Activated CD4-positive, alpha-beta T cell treated with anti-CD3 and anti-CD28 coated beads, Interleukin-2, amount 50 U/mL, for 16 hours (primary cell): ENCODE results near the gene OXER1.

Experiments
- DNase-seq: peaks from one replicate; pipeline ENCODE4 v3.0.0-alpha.2; 2020

The OXER1 gene, protein sequence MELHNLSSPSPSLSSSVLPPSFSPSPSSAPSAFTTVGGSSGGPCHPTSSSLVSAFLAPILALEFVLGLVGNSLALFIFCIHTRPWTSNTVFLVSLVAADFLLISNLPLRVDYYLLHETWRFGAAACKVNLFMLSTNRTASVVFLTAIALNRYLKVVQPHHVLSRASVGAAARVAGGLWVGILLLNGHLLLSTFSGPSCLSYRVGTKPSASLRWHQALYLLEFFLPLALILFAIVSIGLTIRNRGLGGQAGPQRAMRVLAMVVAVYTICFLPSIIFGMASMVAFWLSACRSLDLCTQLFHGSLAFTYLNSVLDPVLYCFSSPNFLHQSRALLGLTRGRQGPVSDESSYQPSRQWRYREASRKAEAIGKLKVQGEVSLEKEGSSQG

DNA sequence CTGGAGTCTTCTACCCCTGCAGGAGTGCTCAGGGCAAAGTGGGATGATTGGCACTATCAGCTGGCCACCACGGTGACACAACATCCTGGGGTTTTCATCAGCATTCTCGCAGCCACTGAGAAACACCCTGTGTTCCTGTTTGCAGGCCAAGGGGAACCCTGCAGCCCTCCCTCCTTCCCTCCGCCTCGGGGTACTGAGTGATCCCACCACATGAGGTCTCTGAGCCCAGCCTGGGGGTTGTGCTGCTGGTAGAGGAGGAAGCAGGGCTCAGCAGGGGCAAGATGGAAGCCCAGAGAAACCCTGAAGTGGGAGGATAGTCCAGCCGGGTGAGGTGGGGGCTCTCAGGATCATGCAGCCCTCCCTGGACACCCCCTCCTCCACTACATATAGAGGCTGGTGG, at the start of gene OXER1:
Gene OXER1, minus strand, starts transcription at position 40 of the 400 bp plus-strand sequence. CDS start 73 bp downstream, outside the sequence.
- no peak for DNase-seq

DNA sequence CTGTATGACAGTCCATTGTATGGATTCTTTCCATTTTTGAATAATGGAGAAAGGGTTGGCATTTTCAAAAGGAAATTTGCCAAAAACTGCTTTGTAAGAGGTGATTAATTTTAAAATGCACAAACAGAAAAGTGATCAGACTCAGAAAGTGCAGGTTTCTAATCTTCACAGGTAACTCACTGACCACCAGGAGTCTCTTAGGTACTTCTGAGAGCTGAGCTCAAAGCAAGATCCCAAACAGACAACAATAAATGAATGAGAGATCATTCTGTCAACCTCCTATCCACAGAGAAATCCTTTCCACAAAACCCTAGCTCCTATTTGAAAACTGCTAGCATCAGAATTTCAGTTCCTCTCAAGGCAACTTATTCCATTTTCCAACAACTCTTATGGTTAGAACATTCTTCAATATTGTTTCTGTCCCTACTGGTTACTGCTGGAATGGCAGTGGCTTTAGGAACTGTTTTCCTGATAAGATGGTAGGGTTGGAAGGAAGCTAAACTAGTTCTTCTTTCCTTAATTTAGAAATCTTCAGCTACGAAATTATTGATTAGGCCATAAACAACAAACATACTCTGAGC, 49.1 kb upstream of the OXER1 start:
- DNase-seq = no peak

DNA sequence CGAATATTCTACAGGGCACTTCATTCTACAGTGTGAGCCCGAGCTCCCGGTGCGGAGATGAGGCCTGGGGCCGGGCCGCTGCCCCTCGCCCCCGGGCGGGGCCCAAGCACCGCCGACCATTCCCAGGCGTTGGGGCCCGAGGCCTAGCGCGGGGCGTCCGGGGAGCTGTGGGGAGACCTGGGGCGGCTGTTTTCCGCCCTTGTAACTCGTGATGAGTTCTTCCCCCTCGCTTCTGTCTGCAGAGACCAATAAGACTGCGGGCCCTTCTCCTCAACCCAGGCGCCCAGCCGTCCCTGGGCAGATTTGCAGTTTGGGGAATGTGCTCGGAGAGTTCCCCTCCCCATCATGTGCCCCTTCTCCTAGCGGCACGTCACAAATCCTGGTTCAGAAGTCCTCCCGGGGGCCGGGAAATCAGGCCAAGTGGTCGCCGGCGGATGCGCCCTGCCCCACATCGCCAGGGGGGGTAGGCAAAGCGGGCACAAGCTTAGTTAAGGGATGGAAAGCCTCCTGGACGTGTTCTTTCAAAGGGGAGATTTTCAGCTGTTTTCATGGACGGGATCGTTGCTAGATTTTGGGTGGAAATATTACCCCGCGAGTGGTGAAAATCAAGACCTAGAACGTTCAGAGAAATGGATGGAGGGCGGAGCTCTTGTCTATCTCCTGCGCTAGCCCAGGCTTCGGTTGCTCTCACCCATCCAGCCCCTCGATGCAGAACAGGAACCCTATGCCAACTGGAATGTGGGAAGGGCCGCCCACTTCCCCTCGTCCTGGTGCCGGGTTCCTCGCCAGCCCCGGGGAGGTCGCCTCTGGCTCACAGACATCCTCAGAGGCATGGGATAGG, 47.3 kb upstream of the OXER1 start:
- DNase-seq = peak; percentile 37

DNA sequence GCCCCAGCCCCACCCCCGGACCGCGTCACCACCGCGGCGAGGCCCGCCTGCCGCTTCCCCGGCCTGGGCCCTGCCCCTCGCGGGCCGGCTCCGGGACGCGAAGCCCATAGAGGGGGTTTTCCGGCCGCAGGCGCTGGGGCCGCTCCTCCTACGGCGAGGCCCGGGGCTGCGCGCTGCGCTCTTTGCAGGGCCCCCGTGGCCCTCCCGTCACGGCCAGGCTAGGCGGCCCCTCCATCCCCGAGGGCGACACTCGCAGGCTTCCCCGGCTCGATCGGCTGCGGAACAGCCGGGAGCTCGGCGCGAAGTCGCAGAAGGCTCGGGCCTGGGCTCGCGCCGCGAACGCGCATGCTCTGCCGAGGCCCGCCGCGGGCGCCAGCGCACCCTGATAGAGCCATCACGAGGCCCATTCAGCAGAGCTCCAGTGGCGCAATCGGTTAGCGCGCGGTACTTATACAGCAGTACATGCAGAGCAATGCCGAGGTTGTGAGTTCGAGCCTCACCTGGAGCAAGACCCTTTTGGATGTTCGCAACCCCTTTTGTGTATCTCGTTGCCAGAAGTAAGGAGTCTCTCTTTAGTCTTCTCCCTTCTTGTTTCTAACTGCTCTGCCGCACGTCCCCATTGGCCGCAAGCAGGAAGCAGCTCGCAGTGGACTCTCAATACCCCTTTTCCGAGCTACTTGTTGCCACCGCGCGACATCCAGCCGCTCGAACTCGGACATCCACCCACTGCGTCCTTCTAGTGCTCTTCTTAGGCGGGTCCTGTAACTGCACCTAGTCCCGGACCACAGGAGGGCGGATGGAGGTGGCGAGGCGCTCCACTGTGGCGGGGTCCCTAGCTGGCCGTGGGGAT, 46.4 kb upstream of the OXER1 start:
- peak; percentile 94 for DNase-seq

DNA sequence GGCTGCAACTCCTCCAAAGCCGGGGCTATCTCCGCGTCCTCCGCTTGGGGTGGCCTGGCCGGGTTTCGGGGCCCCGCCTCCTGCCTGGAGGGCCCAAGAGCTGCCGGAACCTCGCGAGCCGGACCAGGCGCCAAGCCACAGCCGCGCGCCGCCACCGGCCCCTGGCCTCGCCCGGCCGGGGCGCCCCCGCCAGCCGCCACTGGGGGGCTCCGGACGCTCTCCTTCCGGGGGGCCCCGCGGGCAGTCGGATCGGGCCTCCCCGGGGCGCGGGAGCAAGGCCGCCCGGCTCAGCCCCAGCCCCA, 45.8 kb upstream of the OXER1 start:
- DNase-seq = peak; percentile 72

DNA sequence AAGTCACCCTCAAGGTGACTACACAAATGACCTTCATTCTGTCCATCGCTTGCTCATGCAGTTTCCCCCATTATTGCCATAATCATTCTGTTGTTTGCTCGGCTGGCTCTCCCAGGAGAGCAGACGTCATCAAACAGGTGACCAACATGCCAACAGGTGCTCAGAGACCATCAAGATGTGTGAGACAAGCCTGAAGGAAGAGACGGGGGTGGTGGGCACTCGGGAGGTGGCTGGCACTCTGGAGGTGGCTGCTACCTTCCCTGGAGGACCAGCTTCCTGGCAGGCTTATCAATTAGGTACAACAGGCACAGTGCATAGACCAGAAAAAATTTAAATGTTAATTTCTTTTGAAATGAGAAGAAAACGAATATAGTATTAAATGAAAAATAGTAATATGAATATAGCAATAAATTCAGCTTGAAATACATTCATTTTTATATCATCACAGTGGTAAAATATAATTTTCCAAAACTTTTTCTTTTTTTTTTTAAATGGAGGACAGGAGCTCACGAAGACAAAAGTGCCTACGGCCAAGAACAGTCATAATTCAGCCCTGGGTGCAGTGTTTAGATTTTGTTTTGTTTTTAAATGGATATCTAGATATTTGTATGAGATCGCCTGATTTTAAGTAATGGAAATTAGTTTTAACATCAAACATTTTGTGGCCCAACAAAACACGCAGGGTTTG, 45.3 kb upstream of the OXER1 start:
- no peak for DNase-seq

DNA sequence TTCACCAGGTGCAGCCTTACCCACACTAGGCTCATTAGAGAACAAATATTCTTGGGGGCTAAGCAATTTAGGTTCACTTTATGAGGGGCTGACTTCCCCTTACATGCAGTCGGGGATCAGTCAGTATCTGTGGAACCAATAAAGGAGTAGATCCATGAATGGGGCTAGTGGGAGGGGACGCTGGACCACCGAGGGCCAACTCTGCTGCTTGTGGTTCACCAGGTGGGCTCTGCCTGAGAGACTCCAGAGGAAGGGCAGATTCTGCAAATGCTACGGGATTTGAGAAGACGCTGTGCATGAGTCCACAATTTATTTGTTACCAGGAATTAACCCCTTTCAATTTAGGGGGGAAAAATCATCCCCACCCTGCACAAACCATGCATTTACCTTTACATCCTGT, 44.4 kb upstream of the OXER1 start:
- no peak for DNase-seq

DNA sequence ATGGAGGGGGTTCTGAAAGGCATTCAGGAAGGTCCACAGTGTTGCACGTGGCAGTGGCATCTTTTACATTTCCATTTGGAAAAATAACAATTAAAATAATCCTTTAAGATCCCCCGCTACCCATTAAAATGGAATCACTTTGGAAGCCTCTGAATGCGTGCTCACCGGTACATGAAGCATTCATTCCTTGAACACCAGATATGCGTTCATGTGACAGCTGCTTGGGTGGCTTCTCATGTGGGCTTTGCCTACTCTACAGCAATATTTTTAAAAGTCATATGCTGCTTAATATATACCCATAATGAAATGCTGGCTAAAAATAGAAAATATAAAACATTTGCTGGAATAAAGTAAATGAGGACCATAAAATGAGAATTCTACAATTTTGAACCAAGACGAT, 42.9 kb upstream of the OXER1 start:
- no peak for DNase-seq

DNA sequence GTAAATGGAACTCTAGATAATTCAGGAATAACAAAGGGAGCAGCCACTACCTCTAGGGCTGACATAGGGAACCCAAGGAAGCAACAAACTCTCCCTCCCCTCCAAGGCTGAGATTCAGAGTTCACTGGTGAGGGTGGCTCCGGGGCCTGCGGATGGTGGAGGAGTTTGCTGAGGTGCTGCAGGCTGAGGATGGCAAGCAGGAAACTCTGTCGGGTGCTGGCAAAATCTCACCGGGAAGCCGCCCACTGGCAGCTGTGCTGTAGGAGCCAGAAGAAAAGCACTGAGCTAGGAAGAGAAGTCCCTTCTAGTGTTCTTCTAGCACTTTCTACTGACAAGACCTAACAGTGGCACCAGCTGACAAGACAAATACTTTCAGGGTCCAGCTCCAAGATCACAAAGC, 41.0 kb upstream of the OXER1 start:
- no peak for DNase-seq

DNA sequence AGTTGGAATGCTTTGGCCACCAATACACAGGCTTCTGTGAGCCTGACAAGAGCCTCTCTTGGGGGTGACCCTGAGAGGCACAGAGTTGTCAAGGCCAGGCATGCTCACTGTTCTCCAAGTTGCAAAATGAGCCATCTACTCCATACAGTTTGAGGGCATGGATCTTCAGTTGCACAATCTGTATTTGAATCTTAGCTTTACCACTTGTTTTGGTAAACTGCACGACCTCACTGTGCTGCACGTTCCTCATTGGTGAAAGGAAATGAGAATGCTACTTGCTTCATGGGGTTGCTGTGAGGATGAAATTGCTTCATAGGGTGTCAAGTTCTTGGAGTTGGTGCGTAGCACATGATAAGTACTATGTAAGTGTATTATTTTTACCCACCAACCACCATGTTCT, 40.4 kb upstream of the OXER1 start:
- DNase-seq = no peak

DNA sequence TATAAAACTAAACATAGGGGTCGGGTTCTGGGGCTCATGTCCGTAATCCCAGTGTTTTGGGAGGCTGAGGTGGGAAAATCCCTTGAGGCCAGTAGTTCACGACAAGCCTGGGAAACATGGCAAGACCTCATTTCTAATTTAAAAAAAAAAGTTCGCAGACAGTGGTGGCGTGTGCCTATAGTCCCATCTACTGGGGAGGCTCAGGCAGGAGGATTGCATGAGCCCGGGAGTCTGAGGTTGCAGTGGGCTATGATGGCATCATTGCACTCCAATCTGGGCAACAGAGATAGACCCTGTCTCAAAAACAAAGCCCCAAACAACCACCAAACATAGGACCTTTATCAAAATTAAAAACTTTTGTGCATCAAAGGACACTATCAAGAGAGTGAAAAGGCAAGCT, 38.2 kb upstream of the OXER1 start:
- no peak for DNase-seq

DNA sequence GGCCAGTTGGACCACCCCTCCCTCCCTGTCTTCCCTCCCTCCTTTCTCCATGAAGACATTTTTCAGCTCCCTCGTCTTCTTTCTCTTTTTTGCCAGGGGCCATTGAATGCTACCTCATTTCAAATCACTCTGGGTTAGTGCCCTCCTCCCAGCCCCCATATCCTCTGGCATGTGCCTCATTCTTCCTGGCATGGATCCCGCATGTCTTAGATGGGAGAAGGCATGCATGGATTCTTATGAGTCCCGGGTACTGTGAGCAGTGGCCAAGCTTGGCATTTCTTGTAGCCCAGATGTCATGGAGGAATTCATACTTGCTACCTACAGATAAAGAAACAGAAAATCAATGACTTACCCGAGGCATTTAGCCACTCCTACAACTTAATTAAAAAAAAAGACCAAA, 37.4 kb upstream of the OXER1 start:
- DNase-seq = no peak

DNA sequence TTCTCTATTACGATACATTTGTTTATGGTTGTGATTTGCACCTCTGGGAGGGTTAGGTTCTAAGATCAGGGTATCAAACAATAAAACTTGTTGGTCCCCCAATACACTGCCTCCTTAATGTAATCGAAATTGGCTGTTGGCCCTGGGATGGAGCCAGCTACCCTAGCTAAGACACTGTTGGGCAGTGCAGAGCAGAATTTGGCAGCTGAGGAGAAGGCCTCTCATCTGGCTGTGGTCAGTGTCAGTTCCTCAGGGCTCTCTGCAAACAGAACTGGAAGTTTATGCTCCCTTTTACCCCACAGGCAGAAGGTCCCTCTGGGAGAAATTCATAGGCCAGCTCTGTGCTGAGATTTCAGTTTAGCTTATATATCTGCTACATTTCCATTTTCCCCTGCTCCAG, 37.0 kb upstream of the OXER1 start:
- no peak for DNase-seq

DNA sequence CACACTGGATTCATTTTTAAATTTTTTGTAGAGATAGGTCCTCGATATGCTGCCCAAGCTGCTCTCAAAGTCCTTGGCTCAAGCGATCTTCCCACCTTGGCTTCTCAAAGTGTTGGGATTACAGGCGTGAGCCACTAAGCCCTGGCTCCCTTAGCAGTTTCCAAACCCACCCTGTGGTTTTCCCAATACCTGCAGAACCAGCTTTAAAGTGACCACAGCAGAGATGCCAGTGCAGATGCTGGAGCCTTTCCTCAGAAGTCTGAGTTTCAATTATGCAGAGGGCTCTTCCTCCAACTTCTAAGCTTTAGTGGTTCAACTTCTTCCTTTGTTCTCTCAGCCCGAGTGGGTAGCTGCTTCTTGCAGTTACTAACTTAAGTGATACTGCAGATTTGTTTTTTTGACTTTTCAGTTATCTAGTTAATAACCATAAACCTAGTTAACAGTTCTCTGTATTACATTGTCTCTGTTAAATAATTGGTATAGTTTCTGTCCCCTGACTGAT, 36.6 kb upstream of the OXER1 start:
- DNase-seq = no peak

DNA sequence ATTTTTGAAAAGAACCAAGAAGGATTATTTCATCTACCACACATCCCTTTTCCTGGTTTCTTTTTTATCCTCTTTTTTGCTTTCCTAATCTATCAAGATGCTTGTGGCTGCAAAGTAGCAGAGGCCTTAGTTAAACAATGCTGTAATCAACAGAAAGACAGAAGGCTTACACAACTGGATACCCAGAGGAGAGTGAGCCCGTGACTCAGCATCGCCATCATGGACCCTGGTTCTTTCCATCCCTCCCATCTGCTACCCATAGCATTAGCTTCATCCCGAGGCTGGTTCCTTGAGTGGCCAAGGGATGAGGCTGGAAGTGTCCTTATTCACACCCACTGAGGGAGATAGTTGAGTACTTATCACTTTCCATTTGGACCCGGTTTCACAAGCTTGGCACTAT, 35.9 kb upstream of the OXER1 start:
- no peak for DNase-seq

DNA sequence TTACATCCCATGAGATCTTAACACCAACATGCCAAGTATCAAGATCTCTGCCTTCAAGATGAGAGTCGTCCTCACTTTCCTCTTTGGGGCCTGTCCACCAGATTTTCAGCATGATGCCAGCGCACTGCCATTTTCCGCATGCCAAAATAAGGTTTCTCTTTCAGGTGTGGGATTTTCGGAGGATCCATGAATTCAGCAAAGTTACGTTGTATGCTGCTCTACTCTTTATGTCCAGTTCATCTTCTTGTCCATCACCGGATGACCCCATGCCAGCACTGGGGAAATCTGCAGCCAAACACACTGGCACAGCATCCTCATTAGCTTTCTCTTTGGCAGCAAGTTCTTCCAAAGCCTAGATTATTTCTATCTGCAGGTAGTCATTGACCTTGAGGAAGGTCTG, 33.3 kb upstream of the OXER1 start:
- DNase-seq = no peak

DNA sequence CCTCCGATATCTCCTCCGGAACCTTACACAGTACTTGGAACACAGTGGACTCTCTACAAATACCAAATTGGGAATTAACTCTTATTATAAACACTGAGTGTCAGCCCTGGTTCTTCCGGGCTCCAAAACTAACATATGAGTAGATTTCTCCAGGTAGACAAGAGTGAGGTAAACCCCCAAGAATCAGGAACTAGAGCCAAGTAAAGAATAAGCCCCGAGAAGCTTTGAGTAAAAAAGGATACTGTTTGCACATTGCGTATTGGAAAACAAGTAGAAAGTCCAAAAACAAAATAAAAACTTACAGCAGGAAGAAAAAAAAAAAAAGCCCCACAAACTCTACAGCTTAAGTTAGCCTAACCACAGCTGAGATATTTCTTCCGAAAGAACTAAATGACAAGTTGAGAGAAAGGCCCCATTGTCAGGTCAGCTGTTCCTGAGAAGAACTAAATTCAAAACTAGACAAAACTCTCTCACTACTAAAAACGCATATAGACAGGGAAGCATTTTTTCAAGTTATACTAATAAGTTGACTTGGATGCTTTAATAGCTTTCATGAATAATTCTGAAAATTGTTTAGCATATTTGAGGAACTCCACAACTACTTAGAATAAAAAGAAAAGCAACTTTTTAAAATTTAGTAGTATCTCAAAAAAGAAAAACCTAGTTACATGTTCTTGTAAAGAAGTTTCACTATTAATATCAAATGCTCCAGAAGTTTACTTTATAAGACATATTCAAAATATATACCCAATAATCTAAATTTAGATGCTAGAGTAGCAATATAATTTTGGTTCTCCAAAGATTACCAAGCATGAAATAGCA, 32.7 kb upstream of the OXER1 start:
- peak; percentile 75 for DNase-seq

DNA sequence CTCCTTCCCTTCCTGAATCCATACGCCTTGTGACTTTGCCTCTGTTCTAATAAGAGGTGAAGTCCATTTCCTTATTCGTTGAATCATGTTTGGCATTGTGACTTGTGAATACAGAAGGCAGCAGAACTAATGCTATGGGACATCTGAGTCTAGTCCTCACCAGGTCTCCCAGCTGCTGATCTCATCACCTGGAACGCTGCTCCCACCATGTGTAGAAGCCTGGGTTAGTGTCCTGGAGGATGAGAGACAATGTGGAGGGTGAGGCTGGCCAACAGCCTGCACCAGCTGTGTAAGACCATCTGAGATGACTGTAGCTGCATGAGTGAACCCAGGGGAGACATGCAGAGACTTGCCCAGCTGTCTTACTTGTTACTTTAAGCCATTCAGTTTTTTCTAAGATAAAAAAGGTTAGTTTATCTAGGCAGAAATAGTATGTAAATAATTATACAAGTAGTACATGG, 31.9 kb upstream of the OXER1 start:
- DNase-seq = no peak

DNA sequence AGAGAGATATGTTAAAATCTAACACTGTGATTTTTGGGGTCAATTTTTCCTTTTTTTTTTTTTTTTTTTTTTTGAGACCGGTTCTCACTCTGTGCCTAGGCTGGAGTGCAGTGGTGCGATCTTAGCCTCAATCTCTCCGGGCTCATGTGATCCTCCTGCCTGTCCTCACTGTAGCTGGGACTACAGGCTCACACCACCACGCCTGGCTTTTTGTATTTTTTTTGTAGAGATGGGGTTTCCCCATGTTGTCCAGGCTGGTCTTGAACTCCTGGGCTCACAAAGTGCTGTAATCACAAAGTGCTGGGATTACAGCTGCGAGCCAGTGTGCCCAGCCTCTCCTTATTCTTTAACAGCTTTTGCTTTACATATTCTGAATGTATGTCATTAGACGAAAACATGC, 31.3 kb upstream of the OXER1 start:
- DNase-seq = no peak

DNA sequence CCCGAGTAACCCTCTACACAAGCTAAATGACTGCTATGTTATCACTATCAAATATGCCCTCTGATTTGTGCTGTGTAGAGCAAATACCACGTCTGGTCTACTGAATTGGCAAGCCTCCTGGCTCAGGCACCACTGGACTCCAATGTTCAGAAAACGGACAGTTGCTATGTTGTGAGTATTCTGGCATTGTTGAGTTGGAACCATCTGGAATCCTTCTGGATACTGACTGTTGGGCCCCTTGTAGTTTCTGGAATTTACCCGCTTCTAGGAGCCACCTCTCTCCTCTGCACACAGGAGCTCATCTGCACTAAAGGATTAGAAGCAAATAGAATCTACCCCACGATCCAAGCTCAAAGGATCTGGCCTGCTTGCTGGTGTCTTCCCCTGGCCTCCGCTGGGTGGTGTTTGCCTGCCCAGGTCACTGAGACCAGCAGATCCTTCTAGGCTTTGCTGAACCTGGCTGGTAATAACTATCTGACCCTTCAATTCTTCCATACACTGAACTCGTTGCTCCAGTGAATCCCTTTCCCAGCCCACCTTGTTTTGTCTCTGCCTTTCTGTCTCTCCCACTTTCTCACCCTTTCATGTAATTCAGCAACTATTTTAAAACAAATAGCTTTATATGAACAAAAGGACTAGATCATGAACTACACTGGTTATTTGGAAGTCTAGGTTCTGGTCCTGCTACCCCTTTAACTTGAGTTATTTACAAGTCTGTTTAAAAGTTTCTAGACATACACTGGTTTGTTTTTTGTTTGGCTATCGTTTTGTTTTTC, 30.5 kb upstream of the OXER1 start:
- DNase-seq = no peak
